Measurements from ENCODE around the gene DYRK1B.

DYRK1B gene

DNA sequence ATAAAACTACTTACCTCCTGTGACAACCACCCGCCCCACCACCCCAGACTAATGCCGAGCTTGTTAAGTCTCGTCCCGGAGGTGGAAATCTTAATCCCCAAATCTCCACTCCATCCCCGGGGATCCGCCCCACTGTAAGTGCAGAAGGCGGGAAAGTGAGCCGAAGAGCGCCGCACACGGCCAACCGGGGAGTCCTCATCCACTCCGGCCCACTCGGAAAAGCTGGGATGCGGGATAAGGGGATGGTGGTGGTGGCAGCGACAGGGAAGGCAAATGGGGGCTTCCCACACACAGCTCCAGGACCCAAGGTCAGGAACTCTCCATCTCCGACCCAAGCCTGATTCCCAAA, 11.6 kb upstream of the DYRK1B start:
- peak overlapping the region; percentile 81 for H3K4me2 ChIP-seq (ENCODE audit: low read length, poor library complexity, severe bottlenecking)
- no peak overlapping the region for H4K8ac ChIP-seq (ENCODE audit: low read length)
- 0% methylated on average over 2 of the region's 17 CpGs for WGBS

GRCh38 chr19:39845172-39845571, 11.2 kb upstream of the DYRK1B start:
- H3K9ac ChIP-seq (ENCODE audit: low read length) = peak overlapping the region; percentile 94
- H2AFZ ChIP-seq (ENCODE audit: low read depth, low read length) = no peak overlapping the region
- no peak overlapping the region for H4K91ac ChIP-seq (ENCODE audit: low read length)
- no peak overlapping the region for H3K18ac ChIP-seq (ENCODE audit: low read depth in 1 of 2, low read length in 2 of 2)
- H2BK15ac ChIP-seq (ENCODE audit: low read depth, poor library complexity, severe bottlenecking) = no peak overlapping the region
- H3K14ac ChIP-seq (ENCODE audit: low read length in 2 of 2) = no peak overlapping the region
- no peak overlapping the region for H2BK12ac ChIP-seq (ENCODE audit: low read length in 2 of 2)
- no peak overlapping the region for H3K27ac ChIP-seq (ENCODE audit: low read length, poor library complexity, severe bottlenecking)
- peak overlapping the region in 1 of 2 experiments; percentile 68 for H3K23ac ChIP-seq (ENCODE audit: low read length in 2 of 2)
- peak overlapping the region in 1 of 2 experiments; percentile 96 for H3K4me3 ChIP-seq (ENCODE audit: insufficient read depth in 1 of 2, low read depth in 1 of 2, low read length in 2 of 2)
- H2AK5ac ChIP-seq (ENCODE audit: low read length, severe bottlenecking) = no peak overlapping the region
- no peak overlapping the region for H2BK120ac ChIP-seq (ENCODE audit: low read depth, low read length)
- peaks cover 0 to 5% of the 10 kb centered on the region in 2 experiments for H3K27me3 ChIP-seq (ENCODE audit: control insufficient read depth in 1 of 2, insufficient read depth in 1 of 2, low read length in 2 of 2)
- H3K4me2 ChIP-seq (ENCODE audit: low read length, poor library complexity, severe bottlenecking) = peak overlapping the region; percentile 81
- H2BK5ac ChIP-seq (ENCODE audit: low read depth, low read length, poor library complexity, severe bottlenecking) = no peak overlapping the region
- H3K9me3 ChIP-seq (ENCODE audit: control insufficient read depth, low read length) = no peaks in the 10 kb centered on the region
- H3K4ac ChIP-seq (ENCODE audit: low read depth in 1 of 2, low read length in 2 of 2) = no peak overlapping the region
- 54% methylated on average over 4 of the region's 5 CpGs for WGBS
- DNase-seq = no peak
- peaks cover 5% of the 10 kb centered on the region for H3K79me1 ChIP-seq (replicated peaks; ENCODE audit: low read length, poor library complexity, severe bottlenecking)
- peaks cover 0 to 5% of the 10 kb centered on the region in 2 experiments for H3K36me3 ChIP-seq (ENCODE audit: control insufficient read depth in 1 of 2, insufficient read depth in 2 of 2, low read depth in 1 of 2, low read length in 2 of 2)
- no peak overlapping the region for H4K8ac ChIP-seq (ENCODE audit: low read length)
- H3K4me1 ChIP-seq (ENCODE audit: control insufficient read depth, insufficient read depth, low read depth, low read length) = peaks cover 16% of the 10 kb centered on the region

More for the DNA sequence above, 11.6 kb upstream of the DYRK1B start:
- Histone ChIP-seq H3K4ac (ENCODE audit: low read depth in 1 of 2, low read length in 2 of 2) (no peak overlapping the region), H3K14ac (ENCODE audit: low read length in 2 of 2) (no peak overlapping the region), H2AFZ (ENCODE audit: low read depth, low read length) (peak overlapping the region; percentile 73), H2BK15ac (ENCODE audit: low read depth, poor library complexity, severe bottlenecking) (no peak overlapping the region), H3K23ac (ENCODE audit: low read length in 2 of 2) (no peak overlapping the region), H3K4me1 (ENCODE audit: control insufficient read depth, insufficient read depth, low read depth, low read length) (peaks cover 16% of the 10 kb centered on the region), H3K9ac (ENCODE audit: low read length) (peak overlapping the region; percentile 94), H3K27me3 (ENCODE audit: control insufficient read depth in 1 of 2, insufficient read depth in 1 of 2, low read length in 2 of 2) (peaks cover 0 to 5% of the 10 kb centered on the region in 2 experiments), H3K36me3 (ENCODE audit: control insufficient read depth in 1 of 2, insufficient read depth in 2 of 2, low read depth in 1 of 2, low read length in 2 of 2) (peaks cover 0 to 1% of the 10 kb centered on the region in 2 experiments), H3K79me1 (replicated peaks; ENCODE audit: low read length, poor library complexity, severe bottlenecking) (peaks cover 2% of the 10 kb centered on the region), H4K91ac (ENCODE audit: low read length) (no peak overlapping the region), H3K18ac (ENCODE audit: low read depth in 1 of 2, low read length in 2 of 2) (no peak overlapping the region), H3K9me3 (ENCODE audit: control insufficient read depth, low read length) (no peaks in the 10 kb centered on the region), H3K4me3 (ENCODE audit: insufficient read depth in 1 of 2, low read depth in 1 of 2, low read length in 2 of 2) (peak overlapping the region; percentile 77 to 96), H3K27ac (ENCODE audit: low read length, poor library complexity, severe bottlenecking) (no peak overlapping the region), H2AK5ac (ENCODE audit: low read length, severe bottlenecking) (no peak overlapping the region), H2BK12ac (ENCODE audit: low read length in 2 of 2) (no peak overlapping the region), H2BK120ac (ENCODE audit: low read depth, low read length) (no peak overlapping the region), H2BK5ac (ENCODE audit: low read depth, low read length, poor library complexity, severe bottlenecking) (no peak overlapping the region)
- peak; percentile 51 for DNase-seq

DNA sequence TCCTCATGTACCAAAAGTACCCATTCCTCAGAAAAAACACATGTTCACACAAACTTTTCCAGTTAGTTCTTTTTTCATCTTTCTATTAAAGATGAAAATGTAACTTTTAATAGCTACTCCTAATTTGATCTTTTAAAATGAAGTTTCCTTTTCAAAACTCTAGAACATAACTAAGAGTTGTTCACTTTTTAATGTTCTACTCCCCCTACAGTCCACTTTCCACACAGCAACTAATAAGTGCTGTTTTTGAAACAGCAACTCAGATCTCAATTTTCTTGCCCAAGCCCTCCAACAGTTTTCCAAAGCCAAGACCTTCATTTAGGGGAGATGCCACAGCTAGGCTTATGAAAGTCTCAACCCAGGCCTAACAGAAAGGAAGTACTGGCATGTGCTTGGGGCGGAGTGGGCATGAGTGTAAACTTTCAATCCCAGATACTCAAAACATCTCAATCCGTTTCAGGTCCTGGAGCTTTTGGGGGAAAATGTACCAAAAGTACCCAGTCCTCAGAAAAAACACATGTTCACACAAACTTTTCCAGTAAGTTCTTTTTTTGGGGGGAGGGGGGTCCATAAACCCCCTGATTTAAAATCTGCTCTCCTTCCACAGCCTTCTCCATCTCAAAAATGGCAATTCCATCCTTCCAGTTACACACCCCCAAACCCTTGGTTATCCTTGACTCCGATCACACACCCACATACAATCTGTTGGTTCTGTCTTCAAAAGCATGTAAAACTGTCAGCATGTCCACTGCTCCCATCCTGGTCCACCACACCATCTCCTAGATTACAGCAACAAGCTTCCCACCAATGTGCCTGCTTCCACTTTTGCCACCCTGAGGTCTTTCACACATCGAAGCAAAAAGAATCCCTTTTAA, 10.2 kb upstream of the DYRK1B start:
- 79% methylated on average over 3 of the region's 4 CpGs for WGBS
- Histone ChIP-seq H3K9me3 (ENCODE audit: control insufficient read depth, low read length) (no peaks in the 10 kb centered on the region), H2BK12ac (ENCODE audit: low read length in 2 of 2) (no peak overlapping the region), H3K4me1 (ENCODE audit: control insufficient read depth, insufficient read depth, low read depth, low read length) (peaks cover 16% of the 10 kb centered on the region), H3K4me3 (ENCODE audit: insufficient read depth in 1 of 2, low read depth in 1 of 2, low read length in 2 of 2) (peak overlapping the region in 1 of 2 experiments; percentile 96), H2AFZ (ENCODE audit: low read depth, low read length) (no peak overlapping the region), H3K14ac (ENCODE audit: low read length in 2 of 2) (no peak overlapping the region), H2BK5ac (ENCODE audit: low read depth, low read length, poor library complexity, severe bottlenecking) (no peak overlapping the region), H2AK5ac (ENCODE audit: low read length, severe bottlenecking) (no peak overlapping the region), H2BK120ac (ENCODE audit: low read depth, low read length) (no peak overlapping the region), H3K36me3 (ENCODE audit: control insufficient read depth in 1 of 2, insufficient read depth in 2 of 2, low read depth in 1 of 2, low read length in 2 of 2) (peaks cover 10 to 15% of the 10 kb centered on the region in 2 experiments), H3K4me2 (ENCODE audit: low read length, poor library complexity, severe bottlenecking) (no peak overlapping the region), H4K91ac (ENCODE audit: low read length) (no peak overlapping the region), H3K9ac (ENCODE audit: low read length) (peak overlapping the region; percentile 94), H3K27me3 (ENCODE audit: control insufficient read depth in 1 of 2, insufficient read depth in 1 of 2, low read length in 2 of 2) (peaks cover 0 to under 1% of the 10 kb centered on the region in 2 experiments), H3K27ac (ENCODE audit: low read length, poor library complexity, severe bottlenecking) (no peak overlapping the region), H2BK15ac (ENCODE audit: low read depth, poor library complexity, severe bottlenecking) (no peak overlapping the region), H3K79me1 (replicated peaks; ENCODE audit: low read length, poor library complexity, severe bottlenecking) (peaks cover 14% of the 10 kb centered on the region), H3K18ac (ENCODE audit: low read depth in 1 of 2, low read length in 2 of 2) (no peak overlapping the region), H4K8ac (ENCODE audit: low read length) (no peak overlapping the region), H3K23ac (ENCODE audit: low read length in 2 of 2) (no peak overlapping the region), H3K4ac (ENCODE audit: low read depth in 1 of 2, low read length in 2 of 2) (no peak overlapping the region)
- DNase-seq = peak; percentile 69

GRCh38 chr19:39842693-39843435, 8.9 kb upstream of the DYRK1B start:
- no peak overlapping the region for H2BK120ac ChIP-seq (ENCODE audit: low read depth, low read length)
- H3K14ac ChIP-seq (ENCODE audit: low read length in 2 of 2) = no peak overlapping the region
- H3K9ac ChIP-seq (ENCODE audit: low read length) = peak overlapping the region; percentile 86
- peak overlapping the region in 1 of 2 experiments; percentile 76 for H3K4me3 ChIP-seq (ENCODE audit: insufficient read depth in 1 of 2, low read depth in 1 of 2, low read length in 2 of 2)
- DNase-seq = no peak
- no peak overlapping the region for H3K23ac ChIP-seq (ENCODE audit: low read length in 2 of 2)
- no peak overlapping the region for H3K27ac ChIP-seq (ENCODE audit: low read length, poor library complexity, severe bottlenecking)
- H2BK15ac ChIP-seq (ENCODE audit: low read depth, poor library complexity, severe bottlenecking) = no peak overlapping the region
- no peak overlapping the region for H3K4me2 ChIP-seq (ENCODE audit: low read length, poor library complexity, severe bottlenecking)
- WGBS = 92% methylated on average over 7 of the region's 7 CpGs
- peaks cover 16% of the 10 kb centered on the region for H3K4me1 ChIP-seq (ENCODE audit: control insufficient read depth, insufficient read depth, low read depth, low read length)
- H3K36me3 ChIP-seq (ENCODE audit: control insufficient read depth in 1 of 2, insufficient read depth in 2 of 2, low read depth in 1 of 2, low read length in 2 of 2) = peaks cover 23 to 24% of the 10 kb centered on the region in 2 experiments
- peak overlapping the region in 1 of 2 experiments; percentile 21 for H2BK12ac ChIP-seq (ENCODE audit: low read length in 2 of 2)
- no peak overlapping the region for H4K91ac ChIP-seq (ENCODE audit: low read length)
- peak overlapping the region in 1 of 2 experiments; percentile 27 for H3K4ac ChIP-seq (ENCODE audit: low read depth in 1 of 2, low read length in 2 of 2)
- no peaks in the 10 kb centered on the region for H3K27me3 ChIP-seq (ENCODE audit: control insufficient read depth in 1 of 2, insufficient read depth in 1 of 2, low read length in 2 of 2)
- H3K18ac ChIP-seq (ENCODE audit: low read depth in 1 of 2, low read length in 2 of 2) = no peak overlapping the region
- no peak overlapping the region for H2AFZ ChIP-seq (ENCODE audit: low read depth, low read length)
- peaks cover 25% of the 10 kb centered on the region for H3K79me1 ChIP-seq (replicated peaks; ENCODE audit: low read length, poor library complexity, severe bottlenecking)
- H2BK5ac ChIP-seq (ENCODE audit: low read depth, low read length, poor library complexity, severe bottlenecking) = no peak overlapping the region
- peak overlapping the region; percentile 35 for H2AK5ac ChIP-seq (ENCODE audit: low read length, severe bottlenecking)
- peak overlapping the region; percentile 51 for H4K8ac ChIP-seq (ENCODE audit: low read length)
- H3K9me3 ChIP-seq (ENCODE audit: control insufficient read depth, low read length) = no peaks in the 10 kb centered on the region
